ENCODE results near the gene PPP6R1.
A peak's percentile ranks its signal among the peaks of the same experiment; 100 is the strongest.
"Not testable (repeated sequence)": the region's sequence is repeated elsewhere in the genome, so short reads cannot be mapped to it uniquely, and the experiment has no call there.

The PPP6R1 gene

GRCh38 chr19:55224679-55225414 is 34.0 kb downstream of the PPP6R1 start:
- DNase-seq (ENCODE audit: low read depth), result not testable (repeated sequence)

- no peak for DNase-seq (ENCODE audit: low read depth)
Measured at GRCh38 chr19:55224038-55224665, 34.7 kb downstream of the PPP6R1 start.

GRCh38 chr19:55223291-55224037 is 35.4 kb downstream of the PPP6R1 start:
- no peak for DNase-seq (ENCODE audit: low read depth)

- DNase-seq (ENCODE audit: low read depth), result no peak
Measured at GRCh38 chr19:55220525-55220924, 38.3 kb downstream of the PPP6R1 start.

GRCh38 chr19:55216461-55217198 is 42.2 kb downstream of the PPP6R1 start:
- peak; percentile 99 for DNase-seq (ENCODE audit: low read depth)

GRCh38 chr19:55213547-55213946 is 45.3 kb downstream of the PPP6R1 start:
- DNase-seq (ENCODE audit: low read depth), result no peak

GRCh38 chr19:55212447-55212846 is 46.4 kb downstream of the PPP6R1 start:
- DNase-seq (ENCODE audit: low read depth), result no peak

- peak; percentile 93 for DNase-seq (ENCODE audit: low read depth)
Measured at GRCh38 chr19:55209693-55210472, 48.9 kb downstream of the PPP6R1 start.

GRCh38 chr19:55208880-55209692 is 49.7 kb downstream of the PPP6R1 start, which contains the start of gene PTPRH:
Gene PTPRH (minus strand): TSS chr19:55209501. CDS start chr19:55209433, 68 bp downstream.
- DNase-seq (ENCODE audit: low read depth), result no peak

GRCh38 chr19:55206664-55207500 is 51.9 kb downstream of the PPP6R1 start:
- peak; percentile 80 for DNase-seq (ENCODE audit: low read depth)

GRCh38 chr19:55202199-55202598 is 56.6 kb downstream of the PPP6R1 start:
- DNase-seq (ENCODE audit: low read depth), result not testable (repeated sequence)

GRCh38 chr19:55199620-55200204 is 59.1 kb downstream of the PPP6R1 start:
- no peak for DNase-seq (ENCODE audit: low read depth)

GRCh38 chr19:55198651-55199050 is 60.2 kb downstream of the PPP6R1 start:
- DNase-seq (ENCODE audit: low read depth), result no peak

- no peak for DNase-seq (ENCODE audit: low read depth)
Measured at GRCh38 chr19:55197528-55197927, 61.3 kb downstream of the PPP6R1 start.

GRCh38 chr19:55196803-55197202 is 62.0 kb downstream of the PPP6R1 start:
- no peak for DNase-seq (ENCODE audit: low read depth)

GRCh38 chr19:55193481-55193880 is 65.3 kb downstream of the PPP6R1 start:
- no peak for DNase-seq (ENCODE audit: low read depth)

GRCh38 chr19:55189403-55189835 is 69.4 kb downstream of the PPP6R1 start:
- DNase-seq (ENCODE audit: low read depth), result no peak

- no peak for DNase-seq (ENCODE audit: low read depth)
Measured at GRCh38 chr19:55188625-55189024, 70.2 kb downstream of the PPP6R1 start.

- no peak for DNase-seq (ENCODE audit: low read depth)
Measured at GRCh38 chr19:55186080-55186479, 72.7 kb downstream of the PPP6R1 start.
